Measurements from ENCODE around the gene CBR3.

GRCh38 chr21:36099000-36099399 lies 35.9 kb upstream of the CBR3 start:
- TF ChIP-seq, protein P1, sequence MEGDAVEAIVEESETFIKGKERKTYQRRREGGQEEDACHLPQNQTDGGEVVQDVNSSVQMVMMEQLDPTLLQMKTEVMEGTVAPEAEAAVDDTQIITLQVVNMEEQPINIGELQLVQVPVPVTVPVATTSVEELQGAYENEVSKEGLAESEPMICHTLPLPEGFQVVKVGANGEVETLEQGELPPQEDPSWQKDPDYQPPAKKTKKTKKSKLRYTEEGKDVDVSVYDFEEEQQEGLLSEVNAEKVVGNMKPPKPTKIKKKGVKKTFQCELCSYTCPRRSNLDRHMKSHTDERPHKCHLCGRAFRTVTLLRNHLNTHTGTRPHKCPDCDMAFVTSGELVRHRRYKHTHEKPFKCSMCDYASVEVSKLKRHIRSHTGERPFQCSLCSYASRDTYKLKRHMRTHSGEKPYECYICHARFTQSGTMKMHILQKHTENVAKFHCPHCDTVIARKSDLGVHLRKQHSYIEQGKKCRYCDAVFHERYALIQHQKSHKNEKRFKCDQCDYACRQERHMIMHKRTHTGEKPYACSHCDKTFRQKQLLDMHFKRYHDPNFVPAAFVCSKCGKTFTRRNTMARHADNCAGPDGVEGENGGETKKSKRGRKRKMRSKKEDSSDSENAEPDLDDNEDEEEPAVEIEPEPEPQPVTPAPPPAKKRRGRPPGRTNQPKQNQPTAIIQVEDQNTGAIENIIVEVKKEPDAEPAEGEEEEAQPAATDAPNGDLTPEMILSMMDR (IDR thresholded peaks at IDR 0.05), result no peak
- no peak for TF ChIP-seq SIN3A (IDR thresholded peaks at IDR 0.05; ENCODE audit: borderline replicate concordance, insufficient read depth, low read depth, low read length)
- no peak for TF ChIP-seq POLR2AphosphoS5 (IDR thresholded peaks at IDR 0.05; ENCODE audit: low read depth, low read length)
